Thymus (tissue), 11 donors: ENCODE results near the gene CARTPT. TPM values are rescaled to one million over a fixed set of nuclear protein-coding genes. Genes with fewer than 3 reads are reported as not detected.
A peak's percentile ranks its signal among the peaks of the same experiment; 100 is the strongest.

Experiments used
- DNase-seq, 9 donors: peaks; one replicate each; pipeline ENCODE4 v3.0.0-alpha.2; 2013; ENCODE audit warnings: low spot score in 9 of 9, low read depth in 6 of 9, missing footprints in 1 of 9
- H3K27ac ChIP-seq, 2 donors: one replicate each; pipeline ENCODE4 v1.5.1; 2013; ENCODE audit warnings: control low read depth in 1 of 2, low read depth in 1 of 2, low read length in 1 of 2, mild to moderate bottlenecking in 1 of 2, moderate library complexity in 1 of 2
- H3K27me3 ChIP-seq, 2 donors: one replicate each; pipeline ENCODE4 v1.5.1; 2013; ENCODE audit warnings: low read length in 1 of 2; ENCODE audit not compliant: control insufficient read depth in 2 of 2, insufficient read depth in 1 of 2
- H3K36me3 ChIP-seq, 2 donors: one replicate each; pipeline ENCODE4 v1.5.1; 2013; ENCODE audit warnings: low read length in 1 of 2, mild to moderate bottlenecking in 1 of 2, moderate library complexity in 1 of 2; ENCODE audit not compliant: control insufficient read depth in 2 of 2, insufficient read depth in 2 of 2
- H3K4me1 ChIP-seq, 2 donors: one replicate each; pipeline ENCODE4 v1.5.1; 2013; ENCODE audit warnings: low read length in 2 of 2; ENCODE audit not compliant: control insufficient read depth in 2 of 2, insufficient read depth in 2 of 2
- H3K4me3 ChIP-seq, 2 donors: one replicate each; pipeline ENCODE4 v1.5.1; 2013; ENCODE audit warnings: low read length in 2 of 2, control low read depth in 1 of 2, mild to moderate bottlenecking in 1 of 2
- H3K9me3 ChIP-seq, 2 donors: one replicate each; pipeline ENCODE4 v1.5.1; 2013; ENCODE audit warnings: low read length in 1 of 2, mild to moderate bottlenecking in 1 of 2; ENCODE audit not compliant: control insufficient read depth in 2 of 2, insufficient read depth in 1 of 2
- WGBS: extraction: QIAGEN DNeasy Blood & Tissue Kit; methylation state at CpG from one replicate; pipeline ENCODE4 v1.1.7; 2013; 5-methylcytosine and 5-hydroxymethylcytosine counted together
- polyA plus RNA-seq: library from polyadenylated mRNA; stranded (reverse); fragments of 200-250 nt; gene quantifications from one replicate; pipeline ENCODE4 v1.2.3, GENCODE V29; 2013
- total RNA-seq: library from RNA; stranded (reverse); fragments of 120-200 nt; gene quantifications from one replicate; pipeline ENCODE4 v1.2.4, GENCODE V29; 2013
- donor health status: healthy.

Gene CARTPT
- total and polyA plus RNA-seq, 2 donors = 0.24 to 2.9 TPM

GRCh38 chr5:71747182-71747581, 28.1 kb downstream of the CARTPT start:
- 100% methylated on average over 3 of the region's 3 CpGs for WGBS

GRCh38 chr5:71748360-71748759, 29.3 kb downstream of the CARTPT start:
- no peak for DNase-seq
- no peaks in the 10 kb centered on the region for H3K9me3 ChIP-seq
- no peak overlapping the region for H3K4me3 ChIP-seq
- no peak overlapping the region for H3K27ac ChIP-seq
- H3K4me1 ChIP-seq = no peaks in the 10 kb centered on the region
- H3K36me3 ChIP-seq = no peaks in the 10 kb centered on the region
- H3K27me3 ChIP-seq = no peaks in the 10 kb centered on the region
- WGBS = 94% methylated on average over 11 of the region's 11 CpGs

More at GRCh38 chr5:71747182-71747581, 28.1 kb downstream of the CARTPT start:
- Histone ChIP-seq H3K27me3 (no peaks in the 10 kb centered on the region), H3K4me3 (no peak overlapping the region), H3K27ac (no peak overlapping the region), H3K4me1 (no peaks in the 10 kb centered on the region), H3K36me3 (no peaks in the 10 kb centered on the region), H3K9me3 (no peaks in the 10 kb centered on the region)
- no peak for DNase-seq

GRCh38 chr5:71751422-71751821, 32.3 kb downstream of the CARTPT start:
- Histone ChIP-seq H3K4me1 (no peaks in the 10 kb centered on the region), H3K27me3 (no peaks in the 10 kb centered on the region), H3K4me3 (no peak overlapping the region), H3K36me3 (no peaks in the 10 kb centered on the region), H3K27ac (no peak overlapping the region), H3K9me3 (no peaks in the 10 kb centered on the region)
- no peak for DNase-seq
- WGBS = 94% methylated on average over 4 of the region's 4 CpGs

GRCh38 chr5:71752441-71753190, 33.5 kb downstream of the CARTPT start:
- Histone ChIP-seq H3K27ac (no peak overlapping the region), H3K4me1 (no peaks in the 10 kb centered on the region), H3K36me3 (no peaks in the 10 kb centered on the region), H3K4me3 (no peak overlapping the region), H3K9me3 (no peaks in the 10 kb centered on the region), H3K27me3 (no peaks in the 10 kb centered on the region)
- WGBS = 73% methylated on average over 4 of the region's 4 CpGs
- no peak for DNase-seq

- Histone ChIP-seq H3K4me1 (no peaks in the 10 kb centered on the region), H3K27me3 (no peaks in the 10 kb centered on the region), H3K9me3 (no peaks in the 10 kb centered on the region), H3K36me3 (no peaks in the 10 kb centered on the region), H3K4me3 (no peak overlapping the region), H3K27ac (no peak overlapping the region)
- WGBS = 28% methylated on average over 14 of the region's 14 CpGs
- DNase-seq = peak in 2 of 9 donors; percentile 18 to 37
Measured at GRCh38 chr5:71757590-71758543, 38.8 kb downstream of the CARTPT start.

GRCh38 chr5:71762826-71763225, 43.8 kb downstream of the CARTPT start:
- WGBS = 97% methylated on average over 5 of the region's 5 CpGs
- no peak for DNase-seq
- Histone ChIP-seq H3K36me3 (no peaks in the 10 kb centered on the region), H3K4me1 (no peaks in the 10 kb centered on the region), H3K9me3 (no peaks in the 10 kb centered on the region), H3K27ac (no peak overlapping the region), H3K4me3 (no peak overlapping the region), H3K27me3 (no peaks in the 10 kb centered on the region)

- H3K9me3 ChIP-seq = no peaks in the 10 kb centered on the region
- H3K4me3 ChIP-seq = no peak overlapping the region
- no peaks in the 10 kb centered on the region for H3K36me3 ChIP-seq
- H3K27ac ChIP-seq = no peak overlapping the region
- no peaks in the 10 kb centered on the region for H3K27me3 ChIP-seq
- no peaks in the 10 kb centered on the region for H3K4me1 ChIP-seq
- DNase-seq = no peak
Measured at GRCh38 chr5:71767661-71768060, 48.6 kb downstream of the CARTPT start.

- no peak overlapping the region for H3K27ac ChIP-seq
- H3K4me1 ChIP-seq = no peaks in the 10 kb centered on the region
- H3K9me3 ChIP-seq = no peaks in the 10 kb centered on the region
- DNase-seq = no peak
- H3K27me3 ChIP-seq = no peaks in the 10 kb centered on the region
- no peaks in the 10 kb centered on the region for H3K36me3 ChIP-seq
- no peak overlapping the region for H3K4me3 ChIP-seq
Measured at GRCh38 chr5:71769287-71769686, 50.2 kb downstream of the CARTPT start.

- Histone ChIP-seq H3K9me3 (no peaks in the 10 kb centered on the region), H3K4me1 (no peaks in the 10 kb centered on the region), H3K27ac (no peak overlapping the region), H3K36me3 (no peaks in the 10 kb centered on the region), H3K4me3 (no peak overlapping the region), H3K27me3 (no peaks in the 10 kb centered on the region)
- no peak for DNase-seq
Measured at GRCh38 chr5:71770381-71770780, 51.3 kb downstream of the CARTPT start.
